Measurements from ENCODE around the gene GPBP1. TPM values are rescaled to one million over a fixed set of nuclear protein-coding genes. Genes with fewer than 3 reads are reported as not detected.

Gene GPBP1
- total and polyA plus RNA-seq, 9 of the 15 experiments (the other 6 are each of a cell fraction or from before 2014, with no cell fraction given), result 31.0 to 109 (median 68.4) TPM

GRCh38 chr5:57163553-57164006 lies 10.3 kb upstream of the GPBP1 start (continued):
- TF ChIP-seq CBFA2T2 (conservative IDR thresholded peaks at IDR 0.05) (0 out of 2 replicates have a peak, but pooled peaks have one; percentile 12), MEIS2 (IDR thresholded peaks at IDR 0.05; ENCODE audit: partially characterized antibody) (peak; percentile 56), ARID1B (IDR thresholded peaks at IDR 0.05) (peak; percentile 78), PREB (CRISPR knock-in tag; IDR thresholded peaks at IDR 0.05) (no peak), CEBPG (CRISPR knock-in tag; IDR thresholded peaks at IDR 0.05) (no peak), CEBPG (tag; conservative IDR thresholded peaks at IDR 0.05 in 1 of 2, IDR thresholded peaks at IDR 0.05 in 1 of 2) (peak; percentile 44 to 56; a peak in 2 of 4 replicates), ZNF274 (IDR thresholded peaks at IDR 0.05; ENCODE audit: borderline replicate concordance, low read depth, low read length) (no peak), ZEB2 (IDR thresholded peaks at IDR 0.05) (peak; percentile 75), RBM17 (IDR thresholded peaks at IDR 0.05; ENCODE audit: borderline replicate concordance, low read depth, low read length) (no peak), MEF2A (IDR thresholded peaks at IDR 0.05; ENCODE audit: control insufficient read depth, low read depth, low read length) (no peak), ADNP (tag; IDR thresholded peaks at IDR 0.05) (peak; percentile 75), DPF2 (IDR thresholded peaks at IDR 0.05) (peak; percentile 73), CBFA2T3 (IDR thresholded peaks at IDR 0.05) (peak; percentile 38), NONO (IDR thresholded peaks at IDR 0.05; ENCODE audit: low read depth in 2 of 2, low read length in 1 of 2) (peak in 1 of 2 experiments; percentile 59; a peak in 1 of 4 replicates), CEBPB (tag; IDR thresholded peaks at IDR 0.05) (peak; percentile 70), ZNF384 (IDR thresholded peaks at IDR 0.05; ENCODE audit: low read depth, low read length) (peak; percentile 70), FOXM1 (IDR thresholded peaks at IDR 0.05; ENCODE audit: low read depth) (peak; percentile 37; the same call in 1 of the 2 replicates), FOXM1 (CRISPR knock-in tag; IDR thresholded peaks at IDR 0.05; ENCODE audit: low read depth) (no peak), MTA2 (IDR thresholded peaks at IDR 0.05; ENCODE audit: low read depth) (0 out of 2 replicates have a peak, but pooled peaks have one; percentile 24), TCF7L2 (IDR thresholded peaks at IDR 0.05; ENCODE audit: low read depth, low read length) (peak; percentile 73; the same call in 1 of the 2 replicates)
